ENCODE results near the gene GNL2.
"Not testable (repeated sequence)": the region's sequence is repeated elsewhere in the genome, so short reads cannot be mapped to it uniquely, and the experiment has no call there.

The GNL2 gene

GRCh38 chr1:37593726-37594125 lies 2.0 kb downstream of the GNL2 start:
- Mint-ChIP-seq H3K27ac (peak overlapping the region; percentile 64), H3K9me3 (no peaks in the 10 kb centered on the region), H3K4me3 (peak overlapping the region; percentile 99), H3K4me1 (ENCODE audit: low read depth) (peaks cover 53% of the 10 kb centered on the region), H3K27me3 (no peaks in the 10 kb centered on the region), H3K36me3 (ENCODE audit: low read depth) (peaks cover 66% of the 10 kb centered on the region)
- no peak for DNase-seq

DNA sequence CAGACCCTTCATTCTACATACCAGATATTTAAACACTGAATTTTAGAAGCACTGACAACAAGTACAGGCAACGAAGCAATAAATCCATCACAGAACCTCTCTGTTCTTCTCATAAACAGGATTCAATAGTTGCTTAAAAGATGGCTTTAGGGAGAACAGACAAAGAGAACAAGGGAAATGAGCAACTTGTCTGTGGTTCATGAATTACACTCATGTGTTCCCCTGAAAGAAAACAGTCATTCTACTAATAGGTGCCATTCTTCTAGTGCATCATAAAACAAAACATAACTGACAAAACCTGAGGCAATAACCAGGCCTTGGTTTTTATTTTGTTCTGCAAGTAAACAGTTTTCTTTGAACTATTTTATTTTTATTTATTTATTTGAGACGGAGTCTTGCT lies 6.8 kb downstream of the GNL2 start:
- H3K36me3 Mint-ChIP-seq (ENCODE audit: low read depth), result peaks cover 90% of the 10 kb centered on the region
- peaks cover 51% of the 10 kb centered on the region for H3K4me1 Mint-ChIP-seq (ENCODE audit: low read depth)
- DNase-seq, result no peak
- no peak overlapping the region for H3K4me3 Mint-ChIP-seq
- no peaks in the 10 kb centered on the region for H3K9me3 Mint-ChIP-seq
- peak overlapping the region; percentile 72 for H3K27ac Mint-ChIP-seq
- no peaks in the 10 kb centered on the region for H3K27me3 Mint-ChIP-seq

GRCh38 chr1:37584544-37584943 lies 11.2 kb downstream of the GNL2 start:
- H3K36me3 Mint-ChIP-seq (ENCODE audit: low read depth), result peaks cover 91% of the 10 kb centered on the region
- not testable (repeated sequence) for H3K27me3 Mint-ChIP-seq, H3K4me3 Mint-ChIP-seq, H3K9me3 Mint-ChIP-seq, DNase-seq
- H3K27ac Mint-ChIP-seq, result peak overlapping the region; percentile 56
- peaks cover 21% of the 10 kb centered on the region for H3K4me1 Mint-ChIP-seq (ENCODE audit: low read depth)

GRCh38 chr1:37575692-37576091 lies 20.0 kb downstream of the GNL2 start:
- Mint-ChIP-seq H3K4me3 (peak overlapping the region; percentile 38), H3K27ac (peak overlapping the region; percentile 97), H3K36me3 (ENCODE audit: low read depth) (peaks cover 97% of the 10 kb centered on the region), H3K27me3 (no peaks in the 10 kb centered on the region), H3K9me3 (no peaks in the 10 kb centered on the region), H3K4me1 (ENCODE audit: low read depth) (peaks cover 66% of the 10 kb centered on the region)
- DNase-seq, result no peak

GRCh38 chr1:37574834-37575480 lies 20.8 kb downstream of the GNL2 start:
- Mint-ChIP-seq H3K27ac (peak overlapping the region; percentile 97), H3K4me1 (ENCODE audit: low read depth) (peaks cover 69% of the 10 kb centered on the region), H3K27me3 (no peaks in the 10 kb centered on the region), H3K4me3 (peak overlapping the region; percentile 38), H3K9me3 (no peaks in the 10 kb centered on the region), H3K36me3 (ENCODE audit: low read depth) (peaks cover 97% of the 10 kb centered on the region)
- DNase-seq, result no peak

GRCh38 chr1:37570528-37571334 lies 25.0 kb downstream of the GNL2 start:
- Mint-ChIP-seq H3K36me3 (ENCODE audit: low read depth) (peaks cover 98% of the 10 kb centered on the region), H3K4me1 (ENCODE audit: low read depth) (peaks cover 47% of the 10 kb centered on the region), H3K27me3 (no peaks in the 10 kb centered on the region), H3K27ac (peak overlapping the region; percentile 72), H3K9me3 (no peaks in the 10 kb centered on the region), H3K4me3 (no peak overlapping the region)
- no peak for DNase-seq

DNA sequence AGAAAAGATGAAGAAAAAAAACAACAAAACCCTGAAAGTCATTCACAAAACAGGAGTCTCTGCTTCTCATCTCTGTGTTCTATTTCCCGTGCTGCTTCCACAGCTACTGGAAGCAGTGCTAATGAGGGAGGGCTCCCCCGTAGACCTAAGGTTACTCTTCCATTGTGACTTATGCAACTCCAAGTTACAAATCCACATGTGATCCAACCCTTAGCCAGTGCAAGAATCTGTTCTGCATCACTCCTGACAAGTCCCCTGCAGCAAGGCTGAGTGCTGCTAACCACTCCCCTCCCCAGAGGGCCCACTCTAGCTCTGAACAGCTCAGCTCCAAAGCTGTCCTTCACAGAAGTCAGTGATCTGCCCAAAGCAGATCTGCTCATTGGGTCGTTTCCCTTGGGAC lies 28.7 kb downstream of the GNL2 start:
- Mint-ChIP-seq H3K9me3 (no peaks in the 10 kb centered on the region), H3K36me3 (ENCODE audit: low read depth) (peaks cover 89% of the 10 kb centered on the region), H3K4me1 (ENCODE audit: low read depth) (peaks cover 16% of the 10 kb centered on the region), H3K27ac (no peak overlapping the region), H3K27me3 (no peaks in the 10 kb centered on the region), H3K4me3 (no peak overlapping the region)
- DNase-seq, result no peak

GRCh38 chr1:37564892-37565291 lies 30.8 kb downstream of the GNL2 start:
- H3K27me3 Mint-ChIP-seq, result no peaks in the 10 kb centered on the region
- no peak overlapping the region for H3K4me3 Mint-ChIP-seq
- H3K36me3 Mint-ChIP-seq (ENCODE audit: low read depth), result peaks cover 76% of the 10 kb centered on the region
- no peaks in the 10 kb centered on the region for H3K4me1 Mint-ChIP-seq (ENCODE audit: low read depth)
- peak overlapping the region; percentile 31 for H3K27ac Mint-ChIP-seq
- no peak for DNase-seq
- no peaks in the 10 kb centered on the region for H3K9me3 Mint-ChIP-seq

DNA sequence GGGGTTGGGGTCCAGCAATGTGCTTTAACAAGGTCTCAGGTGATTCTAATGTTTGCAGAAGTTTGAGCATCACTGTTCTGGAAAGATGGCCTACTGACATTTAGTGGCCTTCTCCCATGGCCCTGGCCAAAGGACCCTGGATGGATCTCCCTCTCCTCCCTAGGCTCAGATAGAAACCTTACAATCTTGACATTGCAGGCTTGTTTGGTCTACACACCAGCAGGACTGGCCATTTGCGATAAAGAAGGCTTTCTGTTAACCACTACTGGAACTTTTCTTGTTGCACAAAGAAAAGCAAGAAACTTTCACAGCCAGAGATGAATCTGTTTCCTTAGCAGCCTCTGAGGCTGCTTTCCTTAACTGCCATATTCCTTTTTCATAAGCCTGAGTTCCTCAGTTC lies 32.8 kb downstream of the GNL2 start:
- no peaks in the 10 kb centered on the region for H3K9me3 Mint-ChIP-seq
- peaks cover 1% of the 10 kb centered on the region for H3K4me1 Mint-ChIP-seq (ENCODE audit: low read depth)
- peaks cover 56% of the 10 kb centered on the region for H3K36me3 Mint-ChIP-seq (ENCODE audit: low read depth)
- peak overlapping the region; percentile 44 for H3K27ac Mint-ChIP-seq
- no peak for DNase-seq
- H3K27me3 Mint-ChIP-seq, result no peaks in the 10 kb centered on the region
- no peak overlapping the region for H3K4me3 Mint-ChIP-seq

DNA sequence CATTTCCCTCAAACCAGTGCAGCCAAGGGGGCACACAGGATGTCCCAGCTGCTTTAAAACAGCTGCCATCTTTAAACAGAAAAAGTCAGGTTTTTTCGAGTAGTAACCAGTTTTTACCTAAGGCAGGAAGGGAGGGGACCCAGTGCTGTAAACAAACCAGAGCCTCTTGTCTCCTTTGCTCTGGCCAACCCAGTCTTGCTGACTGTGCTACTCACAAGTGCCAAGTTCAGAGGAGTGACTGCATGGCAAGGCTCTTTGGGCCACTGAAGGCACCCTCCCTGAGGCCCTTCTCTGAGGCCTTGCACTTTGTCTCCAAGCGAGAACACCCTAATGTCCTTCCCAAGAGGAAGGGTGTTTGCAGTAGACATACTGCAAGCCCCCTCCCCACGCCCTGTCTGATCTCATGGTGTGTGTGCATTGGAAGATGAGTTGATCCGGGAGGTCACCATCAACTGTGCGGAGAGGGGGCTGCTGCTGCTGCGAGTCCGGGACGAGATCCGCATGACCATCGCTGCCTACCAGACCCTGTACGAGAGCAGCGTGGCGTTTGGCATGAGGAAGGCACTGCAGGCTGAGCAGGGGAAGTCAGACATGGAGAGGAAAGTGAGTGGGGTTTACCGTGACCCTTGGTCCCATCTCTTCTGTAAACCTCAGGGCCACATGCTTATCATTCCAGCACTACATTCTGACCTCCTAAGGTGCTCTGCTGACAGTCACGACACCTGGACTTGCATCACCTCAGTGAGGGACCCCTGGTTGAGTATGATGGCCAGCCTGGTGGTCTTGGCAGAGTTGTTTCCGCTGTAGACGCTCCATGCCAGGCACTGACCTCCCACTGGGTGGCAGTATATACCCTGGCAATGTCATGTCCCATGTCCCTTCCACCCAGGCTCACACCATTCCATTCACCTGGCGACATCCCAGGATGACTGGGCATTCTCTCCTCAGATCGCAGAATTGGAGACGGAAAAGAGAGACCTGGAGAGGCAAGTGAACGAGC lies 34.3 kb downstream of the GNL2 start:
- DNase-seq, result peak; percentile 52
- Mint-ChIP-seq H3K4me3 (no peak overlapping the region), H3K4me1 (ENCODE audit: low read depth) (peaks cover 5% of the 10 kb centered on the region), H3K9me3 (no peaks in the 10 kb centered on the region), H3K36me3 (ENCODE audit: low read depth) (peaks cover 41% of the 10 kb centered on the region), H3K27ac (no peak overlapping the region), H3K27me3 (peaks cover 3% of the 10 kb centered on the region)

- H3K9me3 Mint-ChIP-seq, result no peaks in the 10 kb centered on the region
- peaks cover 6% of the 10 kb centered on the region for H3K27me3 Mint-ChIP-seq
- no peak for DNase-seq
- peaks cover 32% of the 10 kb centered on the region for H3K36me3 Mint-ChIP-seq (ENCODE audit: low read depth)
- H3K4me1 Mint-ChIP-seq (ENCODE audit: low read depth), result peaks cover 5% of the 10 kb centered on the region
- H3K4me3 Mint-ChIP-seq, result no peak overlapping the region
- H3K27ac Mint-ChIP-seq, result no peak overlapping the region
These were observed 35.2 kb downstream of the GNL2 start for GRCh38 chr1:37560401-37561132.

DNA sequence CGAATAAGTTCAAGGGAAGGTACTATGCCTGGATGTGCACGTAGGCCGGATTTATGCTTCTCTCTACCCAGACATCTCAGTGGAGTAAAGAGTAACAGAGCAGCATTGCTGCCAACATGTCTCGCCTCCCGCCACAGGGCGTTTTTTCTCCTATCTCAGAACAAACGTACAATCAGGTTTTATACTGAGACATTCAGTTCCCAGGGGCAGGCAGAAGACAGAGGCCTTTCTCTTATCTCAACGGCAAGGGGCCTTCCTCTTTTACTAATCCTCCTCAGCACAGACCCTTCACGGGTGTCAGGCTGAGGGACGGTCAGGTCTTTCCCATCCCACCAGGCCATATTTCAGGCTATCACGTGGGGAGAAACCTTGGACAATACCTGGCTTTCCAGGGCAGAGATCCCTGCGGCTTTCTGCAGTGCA lies 35.8 kb downstream of the GNL2 start:
- H3K4me3 Mint-ChIP-seq; H3K27me3 Mint-ChIP-seq; H3K9me3 Mint-ChIP-seq; H3K27ac Mint-ChIP-seq; DNase-seq; H3K4me1 Mint-ChIP-seq (ENCODE audit: low read depth): not testable (repeated sequence)
- H3K36me3 Mint-ChIP-seq (ENCODE audit: low read depth), result peaks cover 26% of the 10 kb centered on the region

GRCh38 chr1:37559080-37559479 lies 36.7 kb downstream of the GNL2 start:
- DNase-seq, result no peak
- H3K9me3 Mint-ChIP-seq, result no peaks in the 10 kb centered on the region
- H3K4me1 Mint-ChIP-seq (ENCODE audit: low read depth), result peaks cover 9% of the 10 kb centered on the region
- no peak overlapping the region for H3K4me3 Mint-ChIP-seq
- H3K36me3 Mint-ChIP-seq (ENCODE audit: low read depth), result peaks cover 19% of the 10 kb centered on the region
- peaks cover 6% of the 10 kb centered on the region for H3K27me3 Mint-ChIP-seq
- no peak overlapping the region for H3K27ac Mint-ChIP-seq

DNA sequence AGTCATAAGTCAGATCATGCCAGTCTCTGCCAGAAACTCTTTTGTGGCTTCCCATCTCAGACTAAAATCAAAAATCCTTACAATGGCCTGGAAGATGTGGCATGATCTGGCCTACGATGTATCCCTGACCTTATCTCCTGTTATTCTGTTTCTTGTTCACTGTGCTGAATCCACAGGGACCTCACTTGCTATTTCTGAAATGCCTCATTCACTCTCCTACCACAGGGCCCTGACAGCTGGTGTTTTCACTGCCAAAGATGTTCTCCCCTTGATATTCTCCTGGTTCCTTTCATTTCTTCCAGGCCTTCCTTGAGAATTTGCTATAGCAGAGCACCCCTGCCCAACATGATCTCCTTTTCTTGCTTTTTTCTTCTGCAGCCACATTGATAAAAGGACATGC lies 37.3 kb downstream of the GNL2 start:
- Mint-ChIP-seq H3K27ac (no peak overlapping the region), H3K9me3 (no peaks in the 10 kb centered on the region), H3K27me3 (peaks cover 6% of the 10 kb centered on the region), H3K36me3 (ENCODE audit: low read depth) (peaks cover 25% of the 10 kb centered on the region), H3K4me1 (ENCODE audit: low read depth) (peaks cover 12% of the 10 kb centered on the region), H3K4me3 (no peak overlapping the region)
- DNase-seq, result no peak

Measured in activated T-cell treated with anti-CD3 and anti-CD28 coated beads, Interleukin-2, amount 50 U/mL, for 24 hours (primary cell).